Islet precursor cell (in vitro differentiated cells): ENCODE data around the gene TNFRSF25.
"Not testable (repeated sequence)": the region's sequence is repeated elsewhere in the genome, so short reads cannot be mapped to it uniquely, and the experiment has no call there.

ENCODE experiments used
- DNase-seq: peaks from one replicate; pipeline ENCODE4 v3.0.0-alpha.2; 2018

Gene TNFRSF25

GRCh38 chr1:6429660-6430411 is 36.1 kb downstream of the TNFRSF25 start:
- DNase-seq, result not testable (repeated sequence)

GRCh38 chr1:6428453-6428852 is 37.5 kb downstream of the TNFRSF25 start:
- DNase-seq, result not testable (repeated sequence)

GRCh38 chr1:6427441-6428390 is 38.3 kb downstream of the TNFRSF25 start:
- no peak for DNase-seq

GRCh38 chr1:6426972-6427350 is 39.0 kb downstream of the TNFRSF25 start:
- no peak for DNase-seq

- DNase-seq, result peak; percentile 28
Observed at GRCh38 chr1:6426277-6426971, 39.5 kb downstream of the TNFRSF25 start.

- DNase-seq, result no peak
Observed at GRCh38 chr1:6425658-6426057, 40.3 kb downstream of the TNFRSF25 start.

DNA sequence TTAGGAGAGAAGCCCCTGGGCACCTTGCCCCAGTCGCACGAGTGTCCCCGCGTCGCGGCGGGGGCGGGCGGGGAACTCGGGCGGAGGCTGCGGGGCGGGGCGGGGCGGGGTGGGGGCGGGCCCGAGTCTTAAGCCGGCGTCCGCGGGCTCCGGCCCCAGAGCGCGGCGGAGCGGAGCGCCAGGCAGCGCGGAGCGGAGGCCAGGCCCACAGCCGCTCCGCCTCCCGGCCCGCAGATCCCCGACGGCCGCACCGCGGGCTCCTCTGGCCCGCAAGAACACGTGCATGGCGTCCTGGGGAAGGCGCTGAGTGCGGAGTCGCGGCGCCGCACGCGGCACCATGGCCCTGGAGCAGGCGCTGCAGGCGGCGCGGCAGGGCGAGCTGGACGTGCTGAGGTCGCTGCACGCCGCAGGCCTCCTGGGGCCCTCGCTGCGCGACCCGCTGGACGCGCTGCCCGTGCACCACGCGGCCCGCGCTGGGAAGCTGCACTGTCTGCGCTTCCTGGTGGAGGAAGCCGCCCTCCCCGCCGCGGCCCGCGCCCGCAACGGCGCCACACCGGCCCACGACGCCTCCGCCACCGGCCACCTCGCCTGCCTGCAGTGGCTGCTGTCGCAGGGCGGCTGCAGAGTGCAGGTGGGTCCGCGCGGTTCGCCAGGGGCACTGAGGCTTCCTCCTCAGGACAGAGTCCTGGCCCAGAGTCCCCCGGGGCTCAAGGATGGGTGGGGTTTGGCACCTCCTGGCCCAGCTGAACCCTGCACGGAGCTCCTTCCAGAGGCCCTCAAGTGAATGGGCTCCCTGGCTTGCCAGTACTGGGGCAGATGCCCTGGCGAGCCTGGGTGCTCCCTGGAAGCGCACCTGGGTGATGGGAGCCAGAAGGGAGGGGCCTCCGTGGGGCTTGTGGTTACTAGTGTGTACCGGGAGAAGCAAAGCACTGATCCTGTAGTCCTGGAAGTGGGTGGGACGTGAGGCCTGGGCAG is 41.1 kb downstream of the TNFRSF25 start, which contains the start of gene ESPN:
Gene ESPN, plus strand, starts transcription at position 158 of the 975 bp plus-strand sequence. Its CDS starts 180 bp downstream, at position 338.
- no peak for DNase-seq

- DNase-seq, result no peak
Observed at GRCh38 chr1:6424000-6424565, 41.9 kb downstream of the TNFRSF25 start.

- DNase-seq, result peak; percentile 88
Observed at GRCh38 chr1:6423321-6423999, 42.5 kb downstream of the TNFRSF25 start.

- DNase-seq, result no peak
Observed at GRCh38 chr1:6421266-6421665, 44.7 kb downstream of the TNFRSF25 start.

GRCh38 chr1:6420454-6421042 is 45.4 kb downstream of the TNFRSF25 start:
- DNase-seq, result no peak

- DNase-seq, result peak; percentile 74
Observed at GRCh38 chr1:6419804-6420453, 46.0 kb downstream of the TNFRSF25 start, which contains the start of gene HES2. HES2 (minus strand) TSS chr1:6419919; CDS start chr1:6419820, 99 bp downstream.

- DNase-seq, result no peak
Observed at GRCh38 chr1:6419397-6419803, 46.6 kb downstream of the TNFRSF25 start.

GRCh38 chr1:6418668-6419396 is 47.1 kb downstream of the TNFRSF25 start:
- no peak for DNase-seq

DNA sequence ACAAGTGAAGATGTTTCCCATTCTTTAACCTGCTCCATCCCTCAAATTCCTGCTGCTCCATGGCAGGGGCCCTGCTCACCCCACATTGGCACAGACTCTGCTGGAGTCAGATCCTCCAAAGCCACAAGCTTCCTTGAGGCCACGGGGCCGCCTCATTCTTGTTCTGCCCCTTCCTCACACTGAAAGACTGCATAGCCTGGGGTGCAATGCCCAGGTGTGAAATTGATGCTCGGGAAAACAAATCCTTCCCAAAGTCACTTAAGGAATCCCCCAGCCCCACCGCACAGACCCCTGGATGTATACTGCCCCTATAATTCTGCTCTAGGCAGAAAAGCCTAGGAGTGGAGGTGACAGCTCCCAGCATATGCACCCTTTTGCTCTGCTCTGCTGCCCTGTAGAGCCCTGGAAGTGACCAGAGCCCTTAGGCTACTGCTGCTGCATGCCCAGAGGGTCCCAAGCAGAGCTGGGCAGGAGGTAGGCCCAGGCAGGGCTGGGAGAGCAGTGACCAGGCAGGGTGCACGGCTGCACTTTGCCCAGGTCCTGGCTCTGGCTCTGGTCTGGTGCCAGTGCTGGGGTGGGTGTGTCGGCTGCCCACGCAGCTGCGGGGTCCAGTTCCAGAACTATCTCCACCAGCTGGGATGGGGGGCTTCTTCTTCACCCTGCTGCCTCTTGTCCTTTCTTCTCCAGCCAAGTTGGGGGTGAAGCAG is 47.9 kb downstream of the TNFRSF25 start:
- no peak for DNase-seq

- DNase-seq, result no peak
Observed at GRCh38 chr1:6416906-6417305, 49.1 kb downstream of the TNFRSF25 start.

DNA sequence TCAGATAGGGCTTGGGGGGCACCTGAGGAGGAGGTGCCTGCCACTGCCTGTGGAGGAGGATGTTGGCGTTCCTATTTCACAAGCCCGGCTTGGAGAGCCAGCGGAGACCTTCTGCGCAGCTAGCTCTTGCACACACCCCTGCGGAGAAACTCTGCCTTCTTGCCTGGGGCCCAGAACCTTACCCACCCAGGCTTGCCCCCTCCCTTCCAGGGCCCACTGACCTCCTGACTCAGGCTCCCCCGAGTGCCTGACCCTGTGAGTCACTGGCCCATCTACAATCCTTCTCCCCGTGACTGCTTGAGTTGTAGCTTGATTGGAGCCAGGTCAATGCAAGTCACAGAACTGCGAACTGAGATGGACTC is 49.7 kb downstream of the TNFRSF25 start:
- DNase-seq, result peak; percentile 83

- no peak for DNase-seq
Observed at GRCh38 chr1:6414881-6415626, 50.9 kb downstream of the TNFRSF25 start.
